ENCODE measurements around the gene STAP2.
"Not testable (repeated sequence)": the region's sequence is repeated elsewhere in the genome, so short reads cannot be mapped to it uniquely, and the experiment has no call there.

STAP2 gene

DNA sequence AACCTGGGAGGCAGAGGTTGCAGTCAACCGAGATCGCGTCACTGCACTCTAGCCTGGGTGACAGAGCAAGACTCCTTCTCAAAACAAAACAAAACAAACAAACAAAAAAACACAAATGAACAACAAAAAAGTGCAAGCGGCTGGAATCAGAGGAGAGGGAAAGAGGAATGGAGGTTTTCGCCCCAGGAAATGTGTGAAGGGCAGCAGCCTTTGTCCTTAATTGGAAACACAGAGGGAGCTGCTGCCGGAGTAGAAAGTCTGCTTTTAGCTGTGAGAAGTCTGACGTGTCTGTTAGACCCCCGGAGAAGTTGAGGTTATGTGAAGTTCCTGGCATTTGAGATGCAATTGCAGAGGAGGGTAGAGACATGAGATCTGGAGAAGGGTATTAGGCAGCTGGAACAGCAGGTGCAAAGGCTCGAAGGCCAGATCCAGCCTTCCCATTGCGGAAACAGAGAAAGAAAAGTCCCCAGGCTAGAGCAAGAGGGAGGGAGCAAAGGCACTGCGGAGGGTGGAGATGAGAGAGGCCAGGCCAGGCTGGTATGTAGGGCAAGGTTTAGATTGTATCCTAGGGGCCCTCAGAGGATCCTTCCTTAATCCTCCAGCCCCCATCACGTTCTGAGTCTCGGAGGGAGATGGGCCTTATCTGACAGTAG, 36.9 kb downstream of the STAP2 start:
- no peak for FAIRE-seq
- no peak for DNase-seq (ENCODE audit: low spot score)

DNA sequence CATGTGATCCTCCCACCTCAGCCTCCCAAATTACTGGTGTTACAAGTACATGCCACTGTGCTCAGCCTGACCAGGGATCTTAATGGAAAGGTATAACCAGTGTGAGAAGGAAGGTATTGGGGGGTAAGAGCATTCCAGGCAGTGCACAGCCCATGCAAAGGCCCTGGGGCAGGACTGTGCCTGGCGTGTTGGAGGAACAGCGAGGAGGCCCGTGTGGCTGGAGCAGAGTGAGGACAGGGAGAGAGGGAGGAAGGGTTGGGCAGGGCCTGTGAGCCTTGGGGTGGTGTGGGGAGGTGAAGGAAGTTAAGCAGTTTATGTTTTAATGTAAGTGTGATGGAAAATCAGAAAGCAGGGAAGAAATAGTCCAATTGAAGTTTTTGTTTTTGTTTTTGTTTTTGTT, 38.0 kb downstream of the STAP2 start:
- DNase-seq (ENCODE audit: low spot score) (no peak), FAIRE-seq (no peak)

DNA sequence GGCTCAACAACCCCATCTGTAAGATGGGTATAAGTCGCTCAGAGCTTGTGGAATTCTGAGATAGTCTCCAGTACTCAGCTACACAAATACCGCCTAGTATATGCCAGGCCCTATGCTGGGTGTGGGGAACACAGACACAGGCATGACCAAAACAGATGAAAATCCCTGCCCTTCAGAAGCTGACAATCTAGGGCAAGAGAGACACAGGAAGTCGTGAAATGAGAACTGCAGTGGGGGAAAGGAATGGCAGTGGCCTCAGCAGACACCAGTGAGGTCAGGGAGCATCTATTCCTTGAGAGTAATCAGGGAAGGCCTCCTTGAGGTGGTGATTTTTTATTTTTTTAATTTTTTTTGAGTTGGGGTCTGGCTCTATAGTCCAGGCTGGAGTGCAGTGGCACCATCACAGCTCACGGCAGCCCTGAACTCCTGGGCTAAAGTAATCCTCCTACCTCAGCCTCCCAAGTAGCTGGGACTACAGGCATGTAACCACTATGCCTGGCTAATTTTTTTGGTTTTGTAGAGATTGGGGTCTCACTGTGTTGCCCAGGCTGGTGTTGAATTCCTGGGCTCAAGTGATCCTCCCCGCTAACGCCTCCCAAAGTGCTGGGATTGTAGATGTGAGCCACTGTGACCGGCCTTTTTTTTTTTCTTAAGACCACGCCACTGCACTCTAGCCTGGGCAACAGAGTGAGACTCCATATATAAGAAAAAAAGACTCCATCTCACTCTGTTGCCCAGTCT, 39.6 kb downstream of the STAP2 start:
- FAIRE-seq, result no peak
- no peak for DNase-seq (ENCODE audit: low spot score)

DNA sequence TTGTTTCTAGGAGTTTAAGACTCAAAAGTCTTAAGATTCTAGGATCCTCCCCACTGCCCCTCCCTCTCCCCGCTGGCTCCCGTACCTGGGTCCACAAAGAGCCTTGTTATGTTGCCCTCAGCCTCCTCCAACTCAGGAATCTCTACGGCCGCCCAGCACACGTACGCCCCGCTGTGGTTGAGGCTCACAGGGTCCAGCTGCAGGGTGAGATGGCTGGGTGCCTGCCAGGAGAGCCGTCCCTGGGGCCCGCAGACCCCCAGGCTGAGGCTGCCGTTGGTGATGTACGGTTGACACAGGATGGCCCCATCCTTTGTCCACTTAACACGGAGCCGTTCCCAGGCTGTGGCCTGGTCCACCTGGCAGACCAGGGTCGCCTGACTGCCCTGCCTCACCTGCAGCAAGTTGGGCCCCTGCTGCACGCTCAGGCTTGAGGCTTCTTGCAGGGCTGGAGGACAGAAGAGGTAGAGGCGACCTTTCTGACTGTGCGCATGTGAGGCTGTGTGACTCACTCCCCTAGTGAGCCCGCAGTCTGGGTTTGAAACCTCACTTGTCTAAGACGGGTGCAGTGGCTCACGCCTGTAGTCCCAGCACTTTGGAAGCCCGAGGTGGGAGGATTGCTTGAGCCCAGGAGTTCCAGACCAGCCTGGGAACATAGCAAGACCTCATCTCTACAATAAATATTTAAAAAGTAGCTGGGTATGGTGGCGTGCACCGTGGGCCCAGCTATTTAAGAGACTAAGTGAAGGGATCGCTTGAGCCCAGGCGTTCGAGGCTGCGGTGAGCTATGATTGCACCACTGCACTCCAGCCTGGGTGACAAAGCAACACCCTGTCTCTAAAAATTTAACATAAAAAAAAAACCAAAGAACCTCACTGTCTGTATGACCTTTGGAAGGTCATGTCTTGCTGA, 40.5 kb downstream of the STAP2 start:
- FAIRE-seq (no peak), DNase-seq (ENCODE audit: low spot score) (no peak)

DNA sequence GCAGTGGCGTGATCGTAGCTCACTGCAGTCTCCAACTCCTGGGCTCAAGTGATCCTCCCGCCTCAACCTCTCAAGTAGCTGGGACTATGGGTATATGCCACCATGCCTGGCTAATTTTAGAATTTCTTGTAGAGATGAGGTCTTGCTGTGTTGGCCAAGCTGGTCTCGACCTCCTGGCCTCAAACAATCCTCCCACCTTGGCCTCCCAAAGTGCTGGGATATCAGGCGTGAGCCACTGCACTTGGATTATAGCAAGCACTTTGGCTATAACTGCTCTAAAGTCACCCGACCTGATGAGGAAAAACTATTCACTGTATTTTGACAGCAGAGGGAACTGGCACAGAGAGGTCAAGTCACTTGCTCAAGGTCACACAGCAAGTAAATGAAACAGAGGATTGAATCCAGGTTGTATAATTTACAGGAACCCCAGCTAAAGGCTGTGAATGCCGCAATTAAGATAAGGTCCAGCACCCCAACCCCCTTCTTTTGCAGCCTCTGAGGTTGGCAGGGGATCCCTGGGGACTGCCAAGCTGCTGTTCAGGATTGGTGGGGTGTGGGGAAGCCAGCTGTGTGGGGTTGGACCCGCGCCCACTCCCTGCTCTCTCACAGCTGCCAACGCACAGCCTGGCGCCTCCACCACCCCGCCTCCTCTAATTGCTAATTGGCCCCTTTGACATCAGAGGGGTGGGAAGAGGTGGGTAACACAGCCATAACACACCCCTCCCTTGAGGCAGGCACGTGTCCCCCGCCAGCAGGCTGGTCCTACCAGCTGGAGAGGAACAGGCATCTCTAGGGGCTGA, 42.5 kb downstream of the STAP2 start:
- DNase-seq (ENCODE audit: low spot score), result no peak
- FAIRE-seq, result no peak

DNA sequence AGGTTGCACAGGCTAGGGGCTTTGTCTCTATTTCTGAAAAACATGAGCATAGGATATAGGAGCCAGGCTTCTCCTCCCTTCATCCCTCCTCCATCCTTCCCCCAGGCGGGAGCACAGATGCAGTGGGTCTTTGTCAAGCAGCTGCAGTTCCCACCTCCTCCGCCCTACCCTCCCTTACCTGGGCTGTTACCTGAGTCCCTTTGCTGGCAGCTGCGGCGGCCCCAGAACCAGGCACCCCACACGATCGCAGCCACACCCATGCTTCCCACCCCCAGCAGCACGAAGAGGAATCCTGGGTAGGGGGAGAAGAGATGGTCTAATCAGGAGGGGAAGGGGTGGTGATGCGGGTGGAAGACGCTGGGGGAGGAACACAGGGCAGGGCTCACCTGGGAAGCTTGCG, 44.2 kb downstream of the STAP2 start:
- no peak for DNase-seq (ENCODE audit: low spot score)
- no peak for FAIRE-seq

DNA sequence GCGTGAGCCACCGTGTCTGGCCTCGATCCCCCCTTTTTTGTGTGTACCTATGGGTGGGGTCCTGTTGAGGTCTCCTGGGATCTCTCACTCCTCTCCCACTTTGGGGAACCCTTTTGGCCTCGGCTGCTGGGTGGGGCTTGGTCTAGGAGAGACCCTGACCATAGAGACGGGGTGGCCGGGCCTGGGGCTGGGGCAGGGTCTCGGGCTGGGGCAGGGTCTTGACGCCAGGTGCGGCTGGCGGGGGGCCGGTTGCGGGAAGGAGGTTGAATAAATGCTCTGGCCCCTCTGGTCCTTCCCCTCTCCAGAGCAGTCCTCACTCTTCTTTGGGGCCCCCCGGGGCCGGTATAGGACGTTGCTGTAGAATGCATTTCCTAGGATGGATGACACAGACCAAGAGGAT, 46.1 kb downstream of the STAP2 start:
- DNase-seq (ENCODE audit: low spot score) (no peak), FAIRE-seq (no peak)

DNA sequence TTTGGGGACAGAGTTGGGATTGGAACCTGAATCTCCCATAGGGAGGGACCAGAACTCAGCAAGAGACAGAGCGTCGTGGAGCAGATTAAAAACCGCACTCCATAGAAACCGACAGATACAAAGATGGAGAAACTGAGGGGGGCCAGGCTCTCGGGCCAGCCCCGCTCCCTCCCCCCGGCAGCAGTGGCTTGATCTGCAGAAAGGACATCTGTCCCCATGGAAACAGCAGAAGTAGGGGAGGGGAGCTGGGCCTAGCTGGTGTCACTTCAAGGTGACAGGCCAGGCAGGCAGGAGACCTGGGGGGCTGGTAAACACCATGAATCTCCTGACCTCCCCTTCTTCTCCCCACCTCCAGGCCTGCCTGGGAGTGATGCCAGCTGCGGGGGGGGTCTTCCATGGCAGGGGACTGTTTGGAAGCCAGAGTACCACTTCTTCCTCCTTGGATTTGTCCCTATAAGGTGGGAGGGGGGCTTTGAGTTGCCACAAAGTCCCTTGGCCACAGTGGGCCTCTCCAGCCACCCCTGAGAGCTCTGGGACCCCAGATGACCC, 47.4 kb downstream of the STAP2 start:
- DNase-seq (ENCODE audit: low spot score) (no peak), FAIRE-seq (no peak)

DNA sequence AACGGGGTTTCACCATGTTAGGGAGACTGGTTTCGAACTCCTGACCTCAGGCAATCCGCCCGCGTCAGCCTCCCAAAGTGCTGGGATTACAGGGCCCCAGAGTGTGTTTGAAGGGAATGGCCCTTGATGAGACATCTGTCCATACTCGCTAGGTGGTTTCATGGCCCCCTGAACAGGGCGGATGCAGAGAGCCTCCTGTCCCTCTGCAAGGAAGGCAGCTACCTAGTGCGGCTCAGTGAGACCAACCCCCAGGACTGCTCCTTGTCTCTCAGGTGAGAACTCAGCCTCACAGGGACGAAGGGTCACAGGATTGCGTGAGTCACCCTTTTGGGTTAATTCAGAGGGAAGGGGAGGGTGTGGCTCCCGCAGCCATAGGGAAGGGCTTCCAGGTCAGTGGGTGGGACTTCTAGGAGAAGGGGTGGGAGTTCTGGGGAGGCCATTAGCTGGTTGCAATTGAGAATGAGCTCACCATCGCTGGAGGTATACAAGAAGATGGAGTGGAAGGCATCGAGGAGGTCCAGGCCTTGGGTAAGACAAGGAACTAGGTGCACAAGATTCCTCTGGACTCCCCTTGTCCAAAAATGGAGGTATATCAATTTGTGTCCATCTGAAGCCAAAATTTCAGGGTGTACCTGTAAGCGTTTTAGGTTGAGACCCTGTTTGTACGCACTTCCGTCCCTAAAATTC, 50.4 kb downstream of the STAP2 start:
- FAIRE-seq (no peak), DNase-seq (ENCODE audit: low spot score) (no peak)

DNA sequence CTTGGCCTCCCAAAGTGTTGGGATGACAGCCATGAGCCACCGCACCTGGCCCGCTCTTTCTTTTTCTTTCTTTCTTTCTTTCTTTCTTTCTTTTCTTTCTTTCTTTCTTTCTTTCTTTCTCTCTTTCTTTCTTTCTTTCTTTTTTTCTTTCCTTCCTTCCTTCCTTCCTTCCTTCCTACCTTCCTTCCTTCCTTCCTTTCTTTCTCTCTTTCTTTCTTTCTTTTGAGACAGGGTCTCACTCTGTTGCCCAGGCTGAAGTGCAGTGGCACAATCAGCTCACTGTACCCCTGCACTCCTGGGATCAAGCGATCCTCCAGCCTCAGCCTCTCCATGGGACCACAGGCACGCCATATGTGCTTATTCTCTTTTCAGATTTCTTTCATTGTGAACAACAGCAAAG, 52.5 kb downstream of the STAP2 start:
- not testable (repeated sequence) for FAIRE-seq; DNase-seq (ENCODE audit: low spot score)

DNA sequence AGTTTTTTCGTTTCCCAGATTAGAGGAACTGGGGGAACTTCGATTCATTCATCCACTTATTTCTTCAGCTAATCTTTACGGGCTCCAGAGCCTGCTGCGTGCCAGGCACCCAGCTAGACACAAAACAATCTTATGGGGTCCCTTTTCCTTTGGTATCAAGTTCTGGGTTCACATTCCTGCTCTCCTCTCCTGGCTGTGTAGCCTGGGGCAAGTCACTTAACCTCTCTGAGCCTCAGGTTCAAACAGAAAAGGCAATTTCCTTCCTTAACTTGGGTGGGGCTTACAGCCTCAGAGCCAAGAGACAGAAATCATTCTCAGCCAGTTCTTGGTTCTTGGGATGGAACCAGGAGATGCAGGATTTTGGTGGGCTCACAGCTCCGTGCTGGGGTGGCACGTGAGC, 53.7 kb downstream of the STAP2 start:
- FAIRE-seq (no peak), DNase-seq (ENCODE audit: low spot score) (no peak)

DNA sequence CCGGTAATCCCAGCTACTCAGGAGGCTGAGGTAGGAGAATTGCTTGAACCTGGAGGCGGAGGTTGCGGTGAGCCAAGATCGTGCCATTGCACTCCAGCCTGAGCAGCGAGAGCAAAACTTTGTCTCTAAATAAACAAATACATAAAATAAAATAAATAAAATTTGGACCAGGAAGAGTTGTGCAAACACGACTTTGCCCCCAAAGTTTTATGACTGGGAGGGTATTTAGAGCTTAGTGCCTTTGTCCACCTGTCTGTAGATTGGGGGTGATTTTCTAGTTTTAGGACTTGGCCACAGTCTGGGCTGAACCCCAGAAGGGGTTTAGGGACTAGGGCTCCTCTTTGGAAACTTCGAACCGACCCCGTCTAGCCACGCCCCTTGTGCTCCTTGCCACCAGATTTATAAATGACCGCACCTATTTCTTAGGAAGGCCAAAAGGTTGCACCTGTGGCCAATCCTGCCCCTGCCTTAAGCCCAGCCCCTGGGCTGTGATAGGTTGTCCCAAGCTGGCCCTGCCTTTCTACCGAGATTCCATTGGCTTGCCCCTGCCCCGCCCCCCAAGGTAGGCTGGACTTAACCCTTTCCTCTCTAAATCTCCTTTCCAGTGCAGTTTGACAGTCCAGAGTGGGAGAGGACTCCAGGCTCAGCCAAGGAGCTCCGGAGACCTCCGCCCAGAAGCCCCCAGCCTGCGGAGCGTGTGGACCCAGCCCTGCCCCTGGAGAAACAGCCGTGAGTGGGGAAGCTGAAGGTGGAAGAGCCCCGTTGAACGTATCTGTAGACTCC, 54.3 kb downstream of the STAP2 start:
- DNase-seq (ENCODE audit: low spot score) (no peak), FAIRE-seq (no peak)

DNA sequence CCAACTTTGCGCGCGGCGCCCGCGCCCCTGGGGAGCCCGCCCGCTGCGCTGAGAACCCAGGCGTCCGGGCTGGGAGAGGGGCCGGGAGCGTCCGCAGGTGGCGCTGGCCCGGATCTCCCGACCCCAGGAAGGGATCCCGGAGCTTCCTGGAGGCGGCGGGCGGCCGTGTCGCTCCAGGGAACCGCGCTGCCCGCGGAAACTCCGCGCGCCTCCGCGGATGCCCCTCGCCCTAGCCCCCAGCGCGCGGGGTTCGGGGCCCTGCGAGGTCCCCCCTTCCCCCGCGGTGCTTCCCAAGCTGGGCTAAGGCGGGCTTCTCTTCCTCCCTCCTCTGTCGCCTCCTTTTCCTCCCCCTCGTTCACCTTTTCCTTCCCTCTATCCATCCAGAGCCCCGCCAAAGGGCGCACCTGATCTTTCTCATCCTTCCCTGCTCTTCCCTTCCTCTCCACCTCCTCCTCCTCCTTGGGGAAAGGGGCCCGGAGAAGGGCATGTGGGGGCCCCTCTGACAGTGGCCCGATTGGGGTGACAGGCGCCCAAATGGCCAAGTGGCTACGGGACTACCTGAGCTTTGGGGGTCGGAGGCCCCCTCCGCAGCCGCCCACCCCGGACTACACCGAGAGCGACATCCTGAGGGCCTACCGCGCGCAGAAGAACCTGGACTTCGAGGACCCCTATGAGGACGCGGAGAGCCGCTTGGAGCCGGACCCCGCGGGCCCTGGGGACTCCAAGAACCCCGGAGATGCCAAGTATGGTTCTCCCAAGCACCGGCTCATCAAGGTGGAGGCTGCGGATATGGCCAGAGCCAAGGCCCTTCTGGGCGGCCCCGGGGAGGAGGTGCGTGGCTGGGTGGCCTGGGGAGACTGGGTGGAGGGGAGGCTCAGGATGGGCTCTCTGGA, 58.9 kb downstream of the STAP2 start:
- FAIRE-seq (no peak), DNase-seq (ENCODE audit: low spot score) (no peak)

DNA sequence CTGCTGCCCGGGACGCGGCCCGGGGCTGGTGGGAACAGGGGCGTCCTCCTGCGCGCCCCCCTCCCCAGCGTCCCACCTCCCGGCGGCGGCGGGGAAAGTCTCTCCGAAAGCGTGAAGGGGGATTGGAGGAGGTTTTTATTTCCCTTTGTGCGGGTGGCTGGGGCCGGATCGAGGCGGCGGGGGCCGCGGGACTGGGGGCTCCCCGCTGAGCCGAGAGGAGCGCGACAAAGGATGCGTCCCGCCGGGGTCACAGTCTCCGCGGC, 59.4 kb downstream of the STAP2 start:
- DNase-seq (ENCODE audit: low spot score) (no peak), FAIRE-seq (no peak)

DNA sequence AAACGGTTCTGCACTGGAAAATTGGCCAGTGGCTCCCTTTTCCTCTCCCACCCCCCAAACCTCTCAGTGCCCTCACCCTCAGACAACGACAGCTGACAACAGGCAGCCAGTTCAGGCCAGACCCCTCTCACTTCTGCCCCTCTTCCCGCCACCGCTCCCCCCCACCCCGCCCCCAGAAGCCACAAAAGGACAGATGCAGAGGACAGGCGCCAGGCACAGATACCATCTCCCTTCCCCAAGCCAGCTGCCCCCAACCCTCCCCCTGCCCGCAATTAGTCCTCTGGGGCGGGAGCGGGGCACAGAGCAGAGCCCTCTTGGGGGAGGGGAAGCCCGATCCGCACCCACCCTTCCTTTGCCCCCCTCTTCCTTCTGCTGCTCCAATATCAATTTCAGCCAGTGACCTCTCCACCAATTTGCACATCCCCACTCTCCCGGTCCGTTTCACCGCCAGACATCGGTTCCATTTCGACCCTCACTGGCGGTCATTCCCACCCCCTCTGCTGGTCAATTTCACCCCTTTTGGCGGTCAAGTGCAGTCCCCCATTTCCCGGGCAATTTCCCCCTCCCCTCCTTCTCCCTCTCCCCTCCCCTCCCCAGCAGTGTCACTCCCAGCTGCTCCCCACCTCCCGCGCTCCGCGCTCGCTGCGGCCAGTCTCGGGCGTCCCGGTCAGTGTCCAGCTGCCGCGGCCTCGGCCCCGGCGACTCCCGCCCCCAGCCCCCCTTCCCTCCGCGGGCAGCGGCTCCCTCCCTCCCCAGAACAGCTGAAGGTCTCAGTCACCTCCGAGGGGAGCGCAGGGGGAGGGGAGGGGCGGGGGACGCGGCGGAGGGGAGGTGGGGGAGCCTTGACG, 60.0 kb downstream of the STAP2 start, which contains the start of gene SHD:
Gene SHD (plus strand): TSS at position 848 of the 848 bp plus-strand sequence. CDS start 798 bp downstream, outside the sequence.
- no peak for DNase-seq (ENCODE audit: low spot score)

DNA sequence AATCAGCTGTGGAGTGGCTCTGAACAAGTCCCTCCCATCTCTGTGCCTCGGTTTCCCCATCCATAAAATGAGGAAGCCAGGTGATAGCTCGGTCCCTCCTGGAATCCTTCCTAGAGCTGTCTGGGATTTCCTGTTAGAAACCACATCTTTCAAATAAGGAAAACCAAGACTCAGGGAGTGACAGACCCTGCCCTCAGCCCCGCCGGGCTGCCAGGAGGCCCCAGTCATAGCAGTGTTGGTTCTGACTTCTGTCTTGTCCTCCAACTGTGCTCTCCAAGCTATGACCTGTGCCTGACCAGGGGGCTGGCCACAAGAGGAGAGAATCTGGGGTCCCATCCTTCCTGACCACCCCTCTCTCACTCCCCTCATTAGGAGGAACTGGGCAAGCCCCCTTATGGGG, 60.6 kb downstream of the STAP2 start:
- no peak for DNase-seq (ENCODE audit: low spot score)
- FAIRE-seq, result no peak

More for the DNA sequence above, 60.0 kb downstream of the STAP2 start, which contains the start of gene SHD:
- no peak for FAIRE-seq

DNA sequence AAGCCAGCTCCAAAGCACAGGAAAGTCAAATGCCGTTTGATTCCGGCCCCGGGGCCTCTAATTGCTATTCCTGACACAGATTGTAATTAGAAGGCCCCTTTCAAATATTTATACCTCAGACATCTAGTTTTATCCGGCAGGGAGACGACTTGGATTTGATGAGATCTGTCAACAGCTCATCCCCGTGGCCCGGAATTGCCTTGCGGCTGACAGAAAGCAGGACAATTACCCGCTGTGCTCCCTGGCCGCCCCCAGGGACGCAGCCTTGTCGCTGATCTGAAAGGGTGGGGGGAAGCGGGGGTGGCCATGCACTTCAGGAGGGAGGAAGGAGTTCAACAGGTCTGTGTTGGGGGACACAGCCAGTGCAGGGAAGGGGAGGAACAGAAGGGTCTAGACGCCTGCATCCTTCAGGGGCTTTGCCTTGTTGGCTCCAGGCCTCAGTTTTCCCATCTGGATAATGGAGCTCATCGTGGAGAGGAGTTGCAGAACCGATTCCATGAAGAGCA, 61.4 kb downstream of the STAP2 start:
- DNase-seq (ENCODE audit: low spot score), result no peak
- no peak for FAIRE-seq

DNA sequence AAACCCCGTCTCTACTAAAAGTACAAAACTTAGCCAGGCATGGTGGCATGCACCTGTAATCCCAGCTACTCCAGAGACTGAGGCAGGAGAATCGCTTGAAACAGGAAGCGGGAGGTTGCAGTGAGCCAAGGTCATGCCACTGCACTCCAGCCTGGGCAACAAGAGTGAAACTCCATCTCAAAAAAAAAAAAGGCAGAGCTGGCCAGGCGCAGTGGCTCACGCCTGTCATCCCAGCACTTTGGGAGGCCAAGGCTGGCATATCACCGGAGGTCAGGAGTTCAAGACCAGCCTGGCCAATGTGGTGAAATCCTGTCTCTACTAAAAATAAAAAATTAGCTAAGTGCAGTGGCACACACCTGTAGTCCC, 64.3 kb downstream of the STAP2 start:
- not testable (repeated sequence) for FAIRE-seq; DNase-seq (ENCODE audit: low spot score)
